Measurements from ENCODE around the gene RAD51C. TPM values are rescaled to one million over a fixed set of nuclear protein-coding genes. Genes with fewer than 3 reads are reported as not detected.
"Not testable (repeated sequence)": the region's sequence is repeated elsewhere in the genome, so short reads cannot be mapped to it uniquely, and the experiment has no call there.

The RAD51C gene
- total RNA-seq (ENCODE audit: low replicate concordance) = 30.2 and 67.6 TPM in 2 replicates

GRCh38 chr17:58692239-58693055 is at the start of gene RAD51C:
Gene RAD51C, plus strand, starts transcription at chr17:58692602. Its CDS starts 42 bp downstream, at chr17:58692644.
- H3K9ac ChIP-seq = no peak within 1 kb of the TSS
- no peaks in the 10 kb centered on the region for H3K36me3 ChIP-seq
- peak within 1 kb of the TSS; percentile 35 for H3K4me3 ChIP-seq
- Mint-ChIP-seq H3K9me3 (no peaks in the 10 kb centered on the region), H3K36me3 (no peaks in the 10 kb centered on the region), H3K27ac (peak within 1 kb of the TSS; percentile 91), H3K27me3 (ENCODE audit: insufficient read depth, low read depth) (peaks cover 2% of the 10 kb centered on the region), H3K4me3 (peak within 1 kb of the TSS; percentile 86), H3K4me1 (peaks cover 15% of the 10 kb centered on the region)
- TF ChIP-seq, protein P1, sequence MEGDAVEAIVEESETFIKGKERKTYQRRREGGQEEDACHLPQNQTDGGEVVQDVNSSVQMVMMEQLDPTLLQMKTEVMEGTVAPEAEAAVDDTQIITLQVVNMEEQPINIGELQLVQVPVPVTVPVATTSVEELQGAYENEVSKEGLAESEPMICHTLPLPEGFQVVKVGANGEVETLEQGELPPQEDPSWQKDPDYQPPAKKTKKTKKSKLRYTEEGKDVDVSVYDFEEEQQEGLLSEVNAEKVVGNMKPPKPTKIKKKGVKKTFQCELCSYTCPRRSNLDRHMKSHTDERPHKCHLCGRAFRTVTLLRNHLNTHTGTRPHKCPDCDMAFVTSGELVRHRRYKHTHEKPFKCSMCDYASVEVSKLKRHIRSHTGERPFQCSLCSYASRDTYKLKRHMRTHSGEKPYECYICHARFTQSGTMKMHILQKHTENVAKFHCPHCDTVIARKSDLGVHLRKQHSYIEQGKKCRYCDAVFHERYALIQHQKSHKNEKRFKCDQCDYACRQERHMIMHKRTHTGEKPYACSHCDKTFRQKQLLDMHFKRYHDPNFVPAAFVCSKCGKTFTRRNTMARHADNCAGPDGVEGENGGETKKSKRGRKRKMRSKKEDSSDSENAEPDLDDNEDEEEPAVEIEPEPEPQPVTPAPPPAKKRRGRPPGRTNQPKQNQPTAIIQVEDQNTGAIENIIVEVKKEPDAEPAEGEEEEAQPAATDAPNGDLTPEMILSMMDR (IDR thresholded peaks at IDR 0.05) = peak; percentile 5
- TF ChIP-seq EZH2 (IDR thresholded peaks at IDR 0.05) (no peak), EZH2phosphoT487 (IDR thresholded peaks at IDR 0.05) (no peak)
- no peaks in the 10 kb centered on the region for H4K20me1 ChIP-seq (ENCODE audit: low read depth)
- no peaks in the 10 kb centered on the region for H3K27me3 ChIP-seq
- H3K27ac ChIP-seq = no peak within 1 kb of the TSS
- H3K9me3 ChIP-seq (ENCODE audit: low read depth) = no peaks in the 10 kb centered on the region
- H3F3A ChIP-seq (ENCODE audit: low read depth) = no peaks in the 10 kb centered on the region
- H3K4me1 ChIP-seq = peaks cover 14% of the 10 kb centered on the region
- DNase-seq (ENCODE audit: low spot score) = peak; percentile 69
- peak within 1 kb of the TSS; percentile 82 for H2AFZ ChIP-seq (replicated peaks)
- H3K4me2 ChIP-seq = peak within 1 kb of the TSS; percentile 76
- peaks cover 18% of the 10 kb centered on the region for H3K79me2 ChIP-seq (ENCODE audit: low read depth)

DNA sequence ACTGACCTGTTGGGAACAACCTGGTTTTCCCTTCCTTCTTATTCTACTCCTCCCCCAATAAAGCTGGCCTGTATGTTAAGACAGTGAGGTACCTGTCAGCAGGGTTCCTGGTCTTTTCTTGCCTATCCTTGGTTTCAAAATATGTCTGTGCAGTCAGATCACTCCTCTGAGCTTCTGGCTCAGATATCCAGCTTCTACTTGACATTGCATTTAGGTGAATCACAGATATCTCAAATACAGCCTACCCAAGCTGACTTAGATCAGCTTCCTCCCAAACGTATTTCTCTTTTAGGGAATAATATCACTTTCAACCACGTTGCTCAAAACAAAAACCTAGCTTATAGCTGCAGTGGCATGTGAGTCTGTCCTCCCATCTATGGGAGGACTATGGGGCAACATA is 49.3 kb upstream of the RAD51C start:
- H3K36me3 Mint-ChIP-seq = no peaks in the 10 kb centered on the region
- H3K9me3 ChIP-seq (ENCODE audit: low read depth) = no peaks in the 10 kb centered on the region

GRCh38 chr17:58648236-58648635 is 44.2 kb upstream of the RAD51C start:
- Mint-ChIP-seq H3K27me3 (ENCODE audit: insufficient read depth, low read depth) (no peaks in the 10 kb centered on the region), H3K4me1 (peaks cover 5% of the 10 kb centered on the region), H3K9me3 (no peaks in the 10 kb centered on the region), H3K4me3 (peak overlapping the region; percentile 14), H3K27ac (no peak overlapping the region), H3K36me3 (no peaks in the 10 kb centered on the region)
- H3K79me2 ChIP-seq (ENCODE audit: low read depth) = no peaks in the 10 kb centered on the region
- no peaks in the 10 kb centered on the region for H3K27me3 ChIP-seq
- no peaks in the 10 kb centered on the region for H3K9me3 ChIP-seq (ENCODE audit: low read depth)
- TF ChIP-seq, protein P1 (IDR thresholded peaks at IDR 0.05) = no peak
- TF ChIP-seq EZH2phosphoT487 (IDR thresholded peaks at IDR 0.05) (no peak), EZH2 (IDR thresholded peaks at IDR 0.05) (no peak)
- H3K4me1 ChIP-seq = no peaks in the 10 kb centered on the region
- no peak overlapping the region for H3K4me3 ChIP-seq
- no peaks in the 10 kb centered on the region for H3K36me3 ChIP-seq
- H3K27ac ChIP-seq = no peak overlapping the region
- H3K4me2 ChIP-seq = no peak overlapping the region
- no peaks in the 10 kb centered on the region for H3F3A ChIP-seq (ENCODE audit: low read depth)
- DNase-seq (ENCODE audit: low spot score) = no peak
- H3K9ac ChIP-seq = no peak overlapping the region
- H2AFZ ChIP-seq (replicated peaks) = no peak overlapping the region
- H4K20me1 ChIP-seq (ENCODE audit: low read depth) = no peaks in the 10 kb centered on the region

More for the DNA sequence above, 49.3 kb upstream of the RAD51C start:
- Histone ChIP-seq H3K4me2 (no peak overlapping the region), H3K27me3 (no peaks in the 10 kb centered on the region), H2AFZ (replicated peaks) (no peak overlapping the region), H3K9ac (no peak overlapping the region), H3K79me2 (ENCODE audit: low read depth) (no peaks in the 10 kb centered on the region), H3F3A (ENCODE audit: low read depth) (no peaks in the 10 kb centered on the region), H3K4me3 (no peak overlapping the region), H3K27ac (no peak overlapping the region), H4K20me1 (ENCODE audit: low read depth) (no peaks in the 10 kb centered on the region), H3K4me1 (no peaks in the 10 kb centered on the region), H3K36me3 (no peaks in the 10 kb centered on the region)
- Mint-ChIP-seq H3K4me1 (peaks cover 3% of the 10 kb centered on the region), H3K27ac (no peak overlapping the region), H3K4me3 (no peak overlapping the region), H3K9me3 (no peaks in the 10 kb centered on the region), H3K27me3 (ENCODE audit: insufficient read depth, low read depth) (peaks cover 4% of the 10 kb centered on the region)
- TF ChIP-seq, protein P1 (IDR thresholded peaks at IDR 0.05) = no peak
- TF ChIP-seq EZH2 (IDR thresholded peaks at IDR 0.05) (no peak), EZH2phosphoT487 (IDR thresholded peaks at IDR 0.05) (no peak)
- DNase-seq (ENCODE audit: low spot score) = no peak

DNA sequence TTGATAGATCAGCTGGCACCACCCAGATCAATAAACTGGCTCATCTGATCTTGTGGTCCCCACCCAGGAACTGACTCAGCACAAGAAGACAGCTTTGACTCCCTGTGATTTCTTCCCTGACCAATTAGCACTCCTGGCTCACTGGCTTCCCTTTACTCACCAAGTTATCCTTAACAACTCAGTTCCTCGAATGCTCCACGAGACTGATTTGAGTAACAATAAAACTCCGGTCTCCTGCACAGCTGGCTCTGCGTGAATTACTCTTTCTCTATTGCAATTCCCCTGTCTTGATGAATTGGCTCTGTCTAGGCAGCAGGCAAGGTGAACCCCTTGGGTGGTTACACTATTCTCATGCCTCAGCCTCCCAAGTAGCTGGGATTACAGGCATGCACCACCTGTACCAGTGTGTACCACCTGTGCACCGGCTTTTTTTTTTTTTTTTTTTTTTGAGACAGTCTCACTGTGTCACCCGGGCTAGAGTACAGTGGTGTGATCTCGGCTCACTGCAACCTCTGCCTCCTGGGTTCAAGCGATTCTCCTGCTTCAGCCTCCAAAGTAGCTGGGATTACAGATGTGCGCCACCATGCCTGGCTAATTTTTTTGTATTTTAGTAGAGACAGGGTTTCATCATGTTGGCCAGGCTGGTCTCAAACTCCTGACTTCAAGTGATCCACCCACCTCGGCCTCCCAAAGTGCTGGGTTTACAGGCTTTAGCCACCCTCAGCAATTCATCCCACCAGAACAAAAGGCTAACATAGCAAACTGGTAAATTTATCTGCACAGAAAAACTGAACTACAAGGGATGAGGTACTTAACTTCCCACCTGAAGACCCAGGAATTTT is 34.2 kb upstream of the RAD51C start:
- not testable (repeated sequence) for H3K36me3 ChIP-seq; H3K9me3 ChIP-seq (ENCODE audit: low read depth); H3K9me3 Mint-ChIP-seq; H3K27me3 ChIP-seq; H3K36me3 Mint-ChIP-seq; H3K4me3 ChIP-seq; H3K27ac Mint-ChIP-seq; H4K20me1 ChIP-seq (ENCODE audit: low read depth); H3K79me2 ChIP-seq (ENCODE audit: low read depth); H2AFZ ChIP-seq (replicated peaks); H3K4me1 ChIP-seq; H3K27me3 Mint-ChIP-seq (ENCODE audit: insufficient read depth, low read depth); H3K9ac ChIP-seq
- Histone ChIP-seq H3K27ac (peak overlapping the region; percentile 98), H3K4me2 (peak overlapping the region; percentile 87), H3F3A (ENCODE audit: low read depth) (peaks cover 27% of the 10 kb centered on the region)
- peak overlapping the region; percentile 84 for H3K4me3 Mint-ChIP-seq
- DNase-seq (ENCODE audit: low spot score) = peak; percentile 49
- peaks cover 15% of the 10 kb centered on the region for H3K4me1 Mint-ChIP-seq

All from neural progenitor cell (in vitro differentiated cells).